Activated CD4-positive, alpha-beta T cell treated with anti-CD3 and anti-CD28 coated beads for 24 hours (primary cell): ENCODE results near the gene FAM151B.

Source experiments
- DNase-seq, 2 donors: peaks; one replicate each; pipeline ENCODE4 v3.0.0-alpha.2; 2020; ENCODE audit warnings: low read depth in 2 of 2

The FAM151B gene

DNA sequence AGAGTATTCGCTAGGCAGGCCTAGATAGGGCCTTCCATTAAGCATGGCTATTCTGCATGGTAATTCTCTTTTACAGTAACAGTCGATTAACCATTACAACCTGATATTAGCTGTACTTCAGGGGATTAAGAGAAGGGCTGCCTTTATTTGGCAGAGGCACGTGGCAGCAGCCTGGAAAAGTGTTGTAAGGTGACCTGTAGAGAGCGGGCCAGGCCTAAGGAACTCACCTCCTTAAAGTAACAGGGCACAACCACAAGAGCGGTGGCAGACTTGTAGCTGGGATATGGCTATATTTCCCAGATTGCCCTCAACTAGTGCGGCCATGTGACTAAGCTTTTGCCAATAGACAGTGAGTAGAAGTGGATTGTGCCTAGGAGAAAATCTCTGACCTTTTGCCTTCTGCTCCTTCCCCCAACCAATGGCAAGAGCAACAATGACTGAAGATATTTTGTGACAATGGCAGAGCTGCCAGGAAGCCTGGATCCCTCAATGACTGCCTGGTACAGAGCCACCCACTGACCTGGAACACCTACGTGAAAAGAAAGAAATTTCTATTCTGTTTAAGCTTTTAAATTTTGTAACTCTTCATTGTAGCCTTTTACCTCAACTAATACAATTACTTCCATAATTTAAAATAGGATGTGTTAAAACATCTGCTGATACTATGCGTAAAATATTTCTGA, 101.1 kb downstream of the FAM151B start:
- no peak for DNase-seq

GRCh38 chr5:80590766-80591165, 102.9 kb downstream of the FAM151B start:
- DNase-seq, result no peak

DNA sequence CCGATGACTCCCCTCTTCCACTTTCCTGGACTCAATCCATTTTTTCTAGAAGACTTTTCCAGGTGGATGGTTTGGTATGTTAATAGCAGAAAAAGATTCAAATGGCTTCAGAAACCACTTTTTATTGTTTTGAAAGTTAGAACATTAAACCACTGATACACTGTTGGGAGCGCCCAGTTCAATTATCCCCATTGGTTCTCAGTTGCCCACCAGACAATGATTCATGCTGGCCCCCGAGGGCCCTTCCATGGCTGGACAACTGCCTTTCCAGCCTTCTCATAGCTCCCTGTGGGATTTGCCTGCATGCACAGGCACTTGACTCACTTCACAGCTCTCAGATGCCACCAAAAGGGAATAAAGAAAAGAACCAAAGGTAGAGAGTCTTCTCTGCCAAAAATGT, 103.5 kb downstream of the FAM151B start:
- DNase-seq, result no peak

- no peak for DNase-seq
These were observed 104.2 kb downstream of the FAM151B start for GRCh38 chr5:80592105-80592504.
